ENCODE data around the gene RIMBP2. TPM values are rescaled to one million over a fixed set of nuclear protein-coding genes. Genes with fewer than 3 reads are reported as not detected.

RIMBP2 gene
- total and polyA plus RNA-seq, 11 donors: 2.1 TPM; not detected in 10

- DNase-seq (no peak), ATAC-seq (no peak)
- no peak for TF ChIP-seq CTCF (IDR thresholded peaks at IDR 0.05)
- no peak for TF ChIP-seq POLR2A (IDR thresholded peaks at IDR 0.05)
- 91 to 94% (median 92%) methylated on average over 5 of the region's 5 CpGs for WGBS, 4 donors
- intact Hi-C loops (cut with DNase I): no loop called here
- H3K4me3 ChIP-seq: no peak overlapping the region
- H3K4me1 ChIP-seq: no peaks in the 10 kb centered on the region
- H3K9me3 ChIP-seq: no peaks in the 10 kb centered on the region
- no peak overlapping the region for H3K27ac ChIP-seq
- no peaks in the 10 kb centered on the region for H3K36me3 ChIP-seq
- H3K27me3 ChIP-seq: peaks cover 0 to 14% (median 0%) of the 10 kb centered on the region in 9 donors
Observed at GRCh38 chr12:130614530-130614905, 101.6 kb downstream of the RIMBP2 start.

GRCh38 chr12:130613831-130614529 lies 102.1 kb downstream of the RIMBP2 start:
- peaks cover 0 to 14% (median 0%) of the 10 kb centered on the region in 9 donors for H3K27me3 ChIP-seq
- no peaks in the 10 kb centered on the region for H3K4me1 ChIP-seq
- TF ChIP-seq CTCF (IDR thresholded peaks at IDR 0.05): no peak
- TF ChIP-seq POLR2A (IDR thresholded peaks at IDR 0.05): no peak
- no peak overlapping the region for H3K27ac ChIP-seq
- ATAC-seq: no peak
- H3K36me3 ChIP-seq: no peaks in the 10 kb centered on the region
- H3K4me3 ChIP-seq: no peak overlapping the region
- 73 to 81% (median 76%) methylated on average over 14 of the region's 14 CpGs for WGBS, 4 donors
- no peaks in the 10 kb centered on the region for H3K9me3 ChIP-seq
- no peak for DNase-seq
- intact Hi-C loops (cut with DNase I): no loop called here

GRCh38 chr12:130613131-130613530 lies 103.0 kb downstream of the RIMBP2 start:
- H3K36me3 ChIP-seq: no peaks in the 10 kb centered on the region
- no peak overlapping the region for H3K27ac ChIP-seq
- no peaks in the 10 kb centered on the region for H3K9me3 ChIP-seq
- DNase-seq (no peak), ATAC-seq (no peak)
- WGBS, 4 donors: 83 to 95% (median 86%) methylated on average over 11 to 14 of the region's 14 CpGs
- TF ChIP-seq POLR2A (IDR thresholded peaks at IDR 0.05) (no peak), CTCF (IDR thresholded peaks at IDR 0.05) (no peak)
- no peaks in the 10 kb centered on the region for H3K4me1 ChIP-seq
- H3K27me3 ChIP-seq: peaks cover 0 to 14% (median 0%) of the 10 kb centered on the region in 9 donors
- intact Hi-C loops (cut with DNase I): no loop called here
- no peak overlapping the region for H3K4me3 ChIP-seq

- peaks cover 0 to 14% (median 0%) of the 10 kb centered on the region in 9 donors for H3K27me3 ChIP-seq
- no peak for DNase-seq
- intact Hi-C loops (cut with DNase I): no loop called here
- TF ChIP-seq CTCF (IDR thresholded peaks at IDR 0.05) (no peak), POLR2A (IDR thresholded peaks at IDR 0.05) (no peak)
- no peak for ATAC-seq
- no peak overlapping the region for H3K4me3 ChIP-seq
- H3K27ac ChIP-seq: no peak overlapping the region
- 81 to 86% (median 83%) methylated on average over 33 to 39 of the region's 39 CpGs for WGBS, 4 donors
- no peaks in the 10 kb centered on the region for H3K4me1 ChIP-seq
- no peaks in the 10 kb centered on the region for H3K36me3 ChIP-seq
- H3K9me3 ChIP-seq: no peaks in the 10 kb centered on the region
Observed at GRCh38 chr12:130611026-130611905, 104.8 kb downstream of the RIMBP2 start.
